GM19455 (cell line): ENCODE data around the gene EEF1A2.

ENCODE experiments used
- ATAC-seq: cut with Tn5 transposase; IDR thresholded peaks from one replicate; pipeline ENCODE4 v1.9.1; 2021; ENCODE audit not compliant: unreplicated experiment

The EEF1A2 gene

GRCh38 chr20:63500902-63501817 is 2.3 kb upstream of the EEF1A2 start:
- no peak for ATAC-seq

GRCh38 chr20:63500151-63500901 is 1.4 kb upstream of the EEF1A2 start:
- ATAC-seq: no peak

GRCh38 chr20:63499338-63499969 is 571 bp upstream of the EEF1A2 start:
- ATAC-seq: no peak

GRCh38 chr20:63497946-63498935 is 642 bp downstream of the EEF1A2 start:
- ATAC-seq: no peak

- ATAC-seq: no peak
Observed at GRCh38 chr20:63497138-63497945, 1.5 kb downstream of the EEF1A2 start.

- ATAC-seq: no peak
Observed at GRCh38 chr20:63496596-63497120, 2.2 kb downstream of the EEF1A2 start.

GRCh38 chr20:63495741-63496595 is 2.9 kb downstream of the EEF1A2 start:
- no peak for ATAC-seq

GRCh38 chr20:63495167-63495720 is 3.6 kb downstream of the EEF1A2 start:
- no peak for ATAC-seq

- ATAC-seq: no peak
Observed at GRCh38 chr20:63494420-63495166, 4.3 kb downstream of the EEF1A2 start.

GRCh38 chr20:63494084-63494419 is 4.8 kb downstream of the EEF1A2 start:
- no peak for ATAC-seq

GRCh38 chr20:63493563-63494020 is 5.3 kb downstream of the EEF1A2 start:
- ATAC-seq: no peak

GRCh38 chr20:63492982-63493381 is 5.9 kb downstream of the EEF1A2 start:
- ATAC-seq: no peak

- no peak for ATAC-seq
Observed at GRCh38 chr20:63492518-63492917, 6.4 kb downstream of the EEF1A2 start.

- ATAC-seq: no peak
Observed at GRCh38 chr20:63491635-63492230, 7.2 kb downstream of the EEF1A2 start.

GRCh38 chr20:63491078-63491477 is 7.8 kb downstream of the EEF1A2 start:
- no peak for ATAC-seq

GRCh38 chr20:63490416-63490815 is 8.5 kb downstream of the EEF1A2 start:
- no peak for ATAC-seq
